H1 (cell line): ENCODE data around the gene CAMSAP3. TPM values are rescaled to one million over a fixed set of nuclear protein-coding genes. Genes with fewer than 3 reads are reported as not detected.

ENCODE experiments used
- CBX8 ChIP-seq: fragments of 300-800, 300-1000 bp; sonication (generic); IDR thresholded peaks from 2 replicates; pipeline ENCODE4 v1.7.1; 2016; ENCODE audit warnings: low read depth, low read length, borderline replicate concordance
- CHD7 ChIP-seq: fragments of 300-600 bp; sonication (generic); IDR thresholded peaks from 2 replicates; pipeline ENCODE4 v1.7.1; 2012; ENCODE audit warnings: low read length, moderate library complexity, mild to moderate bottlenecking, inconsistent platforms; ENCODE audit not compliant: insufficient replicate concordance
- RNF2 ChIP-seq: fragments of 200-900, 300-1000 bp; sonication (generic); IDR thresholded peaks from 2 replicates; pipeline ENCODE4 v1.7.1; 2016; ENCODE audit warnings: borderline replicate concordance, low read depth, mild to moderate bottlenecking, antibody characterized with exemption, low read length; ENCODE audit not compliant: poor library complexity, severe bottlenecking; ENCODE audit errors: missing control alignments
- SP1 ChIP-seq: IDR thresholded peaks from 2 replicates; pipeline ENCODE4 v1.6.1; 2011; ENCODE audit warnings: low read depth, low read length
- polyA plus RNA-seq, 7 experiments: library from polyadenylated mRNA; depleted of rRNA in 3 of 7; stranded (reverse) in 5 of 7; unstranded in 2 of 7; fragments of >200 nt in 5 of 7; fragments of 200-250 nt in 2 of 7; gene quantifications; 1 replicate in 5 of 7; 2 replicates in 1 of 7; 4 replicates in 1 of 7; pipeline versions ENCODE4 v1.2.1 to v1.2.3, GENCODE V29; 2011 to 2013; ENCODE audit warnings: missing spikeins in 2 of 7, mixed read lengths in 2 of 7
- total RNA-seq: library from RNA; stranded (reverse); fragmentation: NEBNext Ultra II Directional; extraction: Animal tissue kit (Norgen Biotek cat#: 25700); gene quantifications from 2 replicates; pipeline ENCODE4 v1.2.1, GENCODE V29; 2021

The CAMSAP3 gene
- total and polyA plus RNA-seq, 2 of the 8 experiments (the other 6 are each of a cell fraction or from before 2014, with no cell fraction given), result 11.4 to 30.4 TPM

DNA sequence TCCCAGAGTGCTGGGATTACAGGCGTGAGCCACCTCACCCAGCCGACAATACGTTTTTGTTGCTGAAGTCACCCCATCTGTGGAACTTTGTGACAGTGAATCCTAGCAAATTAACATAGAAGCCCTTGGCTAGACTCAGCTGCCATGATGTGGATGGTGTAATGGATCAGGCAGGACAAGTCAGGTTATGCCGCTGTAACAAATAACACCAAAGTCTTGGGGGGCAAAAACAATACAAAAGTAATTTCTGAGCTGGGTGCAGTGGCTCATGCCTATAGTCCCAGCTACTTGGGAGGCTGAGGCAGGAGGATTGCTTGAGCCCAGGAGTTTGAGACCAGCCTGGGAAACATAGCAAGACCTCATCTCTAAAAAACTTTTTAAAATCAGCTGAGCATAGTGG is 30.8 kb upstream of the CAMSAP3 start (continued):
- TF ChIP-seq CHD7, result no peak
- no peak for TF ChIP-seq SP1
- no peak for TF ChIP-seq RNF2
- no peak for TF ChIP-seq CBX8
